PC-9 (cell line): ENCODE data around the gene OR4D2.

Source experiments
- CTCF ChIP-seq: fragments of 200-600 bp; sonication (generic); conservative IDR thresholded peaks from 2 replicates; pipeline ENCODE4 v1.6.1; 2017; ENCODE audit warnings: mixed run types, antibody characterized with exemption, mild to moderate bottlenecking, moderate library complexity
- EZH2 ChIP-seq: fragments of 200-600 bp; sonication (generic); IDR thresholded peaks from 2 replicates; pipeline ENCODE4 v1.8.0; 2017; ENCODE audit warnings: antibody characterized with exemption, low read depth

GRCh38 chr17:58121925-58122324, 44.9 kb upstream of the OR4D2 start:
- TF ChIP-seq CTCF: peak; percentile 66
- TF ChIP-seq EZH2: no peak
